Smooth muscle cell (in vitro differentiated cells): ENCODE results near the gene STAB1. TPM values are rescaled to one million over a fixed set of nuclear protein-coding genes. Genes with fewer than 3 reads are reported as not detected.

Experiments used
- DNase-seq: peaks from one replicate; lab custom pipeline; 2025; ENCODE audit not compliant: unreplicated experiment; lab: John Stamatoyannopoulos, UW
- H2AFZ ChIP-seq: fragments of 200-600 bp; sonication (generic); 2 replicates; pipeline ENCODE4 v1.6.0; 2016; ENCODE audit warnings: antibody characterized with exemption, low read depth, mild to moderate bottlenecking
- H3F3A ChIP-seq: fragments of 200-600 bp; sonication (generic); 2 replicates; pipeline ENCODE4 v1.6.0; 2017; ENCODE audit warnings: antibody characterized with exemption, low read depth
- H3K27ac ChIP-seq: fragments of 200-600 bp; sonication (generic); 2 replicates; pipeline ENCODE4 v1.5.1; 2016; ENCODE audit warnings: low read depth, mild to moderate bottlenecking
- H3K27me3 ChIP-seq: fragments of 200-600 bp; sonication (generic); 2 replicates; pipeline ENCODE4 v1.6.1; 2016; ENCODE audit warnings: low read depth, mild to moderate bottlenecking
- H3K36me3 ChIP-seq: fragments of 200-600 bp; sonication (generic); 2 replicates; pipeline ENCODE4 v1.5.1; 2016; ENCODE audit warnings: low read depth
- H3K4me1 ChIP-seq: fragments of 200-600 bp; sonication (generic); 2 replicates; pipeline ENCODE4 v1.5.1; 2016; ENCODE audit warnings: low read depth
- H3K4me2 ChIP-seq: fragments of 200-600 bp; sonication (generic); 2 replicates; pipeline ENCODE4 v1.6.0; 2016; ENCODE audit warnings: mild to moderate bottlenecking
- H3K4me3 ChIP-seq: fragments of 200-600 bp; sonication (generic); 2 replicates; pipeline ENCODE4 v1.5.1; 2016; ENCODE audit warnings: mild to moderate bottlenecking
- H3K79me2 ChIP-seq: fragments of 200-600 bp; sonication (generic); 2 replicates; pipeline ENCODE4 v1.6.0; 2016; ENCODE audit warnings: low read depth, mild to moderate bottlenecking
- H3K9ac ChIP-seq: fragments of 200-600 bp; sonication (generic); 2 replicates; pipeline ENCODE4 v1.6.0; 2016; ENCODE audit warnings: low read depth
- H3K9me3 ChIP-seq: fragments of 200-600 bp; sonication (generic); replicated peaks from 2 replicates; pipeline ENCODE4 v1.5.1; 2016; ENCODE audit warnings: low read depth
- H4K20me1 ChIP-seq: fragments of 200-600 bp; sonication (generic); 2 replicates; pipeline ENCODE4 v1.6.0; 2016; ENCODE audit warnings: low read depth
- WGBS: methylation state at CpG from one replicate; pipeline ENCODE4 v1.1.7; 2016; ENCODE audit warnings: low lambda C conversion rate; 5-methylcytosine and 5-hydroxymethylcytosine counted together
- polyA plus RNA-seq: library from polyadenylated mRNA; unstranded; fragments of >200 nt; fragmentation: Nextera tagmentation; extraction: Ambion mirVana; gene quantifications from 2 replicates; pipeline ENCODE4 v1.2.1, GENCODE V29; 2016
- total RNA-seq: library from RNA; depleted of rRNA; stranded (reverse); fragments of >200 nt; gene quantifications from 2 replicates; pipeline ENCODE4 v1.2.3, GENCODE V29; 2014
- TF ChIP-seq, protein P1 (sequence below): fragments of 200-600 bp; sonication (generic); IDR thresholded peaks from 2 replicates; pipeline ENCODE4 v1.5.1; 2017; ENCODE audit warnings: borderline replicate concordance, mild to moderate bottlenecking, antibody characterized with exemption; ENCODE audit not compliant: insufficient read depth, poor library complexity, severe bottlenecking

Gene STAB1
- total and polyA plus RNA-seq, 2 experiments from 2014 or later, result 0.22 to 0.25 TPM

DNA sequence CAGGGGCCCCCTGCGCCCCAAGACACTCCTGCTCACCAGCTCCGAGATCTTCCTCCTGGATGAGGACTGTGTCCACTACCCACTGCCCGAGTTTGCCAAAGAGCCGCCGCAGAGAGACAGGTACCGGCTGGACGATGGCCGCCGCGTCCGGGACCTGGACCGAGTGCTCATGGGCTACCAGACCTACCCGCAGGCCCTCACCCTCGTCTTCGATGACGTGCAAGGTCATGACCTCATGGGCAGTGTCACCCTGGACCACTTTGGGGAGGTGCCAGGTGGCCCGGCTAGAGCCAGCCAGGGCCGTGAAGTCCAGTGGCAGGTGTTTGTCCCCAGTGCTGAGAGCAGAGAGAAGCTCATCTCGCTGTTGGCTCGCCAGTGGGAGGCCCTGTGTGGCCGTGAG lies 3.1 kb upstream of the STAB1 start:
- TF ChIP-seq, protein P1, sequence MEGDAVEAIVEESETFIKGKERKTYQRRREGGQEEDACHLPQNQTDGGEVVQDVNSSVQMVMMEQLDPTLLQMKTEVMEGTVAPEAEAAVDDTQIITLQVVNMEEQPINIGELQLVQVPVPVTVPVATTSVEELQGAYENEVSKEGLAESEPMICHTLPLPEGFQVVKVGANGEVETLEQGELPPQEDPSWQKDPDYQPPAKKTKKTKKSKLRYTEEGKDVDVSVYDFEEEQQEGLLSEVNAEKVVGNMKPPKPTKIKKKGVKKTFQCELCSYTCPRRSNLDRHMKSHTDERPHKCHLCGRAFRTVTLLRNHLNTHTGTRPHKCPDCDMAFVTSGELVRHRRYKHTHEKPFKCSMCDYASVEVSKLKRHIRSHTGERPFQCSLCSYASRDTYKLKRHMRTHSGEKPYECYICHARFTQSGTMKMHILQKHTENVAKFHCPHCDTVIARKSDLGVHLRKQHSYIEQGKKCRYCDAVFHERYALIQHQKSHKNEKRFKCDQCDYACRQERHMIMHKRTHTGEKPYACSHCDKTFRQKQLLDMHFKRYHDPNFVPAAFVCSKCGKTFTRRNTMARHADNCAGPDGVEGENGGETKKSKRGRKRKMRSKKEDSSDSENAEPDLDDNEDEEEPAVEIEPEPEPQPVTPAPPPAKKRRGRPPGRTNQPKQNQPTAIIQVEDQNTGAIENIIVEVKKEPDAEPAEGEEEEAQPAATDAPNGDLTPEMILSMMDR, result no peak
- no peak for DNase-seq
- Histone ChIP-seq H3K9me3 (no peaks in the 10 kb centered on the region), H3K27me3 (no peaks in the 10 kb centered on the region), H3K4me3 (no peak overlapping the region), H3K79me2 (no peaks in the 10 kb centered on the region), H3K9ac (no peak overlapping the region), H2AFZ (no peak overlapping the region), H4K20me1 (peaks cover 38% of the 10 kb centered on the region), H3K27ac (no peak overlapping the region), H3K36me3 (no peaks in the 10 kb centered on the region), H3K4me2 (no peak overlapping the region), H3F3A (no peaks in the 10 kb centered on the region), H3K4me1 (no peaks in the 10 kb centered on the region)
- WGBS, result 97% methylated on average over 21 of the region's 21 CpGs

- no peaks in the 10 kb centered on the region for H3K27me3 ChIP-seq
- peaks cover 38% of the 10 kb centered on the region for H4K20me1 ChIP-seq
- no peak overlapping the region for H2AFZ ChIP-seq
- TF ChIP-seq, protein P1, result no peak
- 94% methylated on average over 7 of the region's 7 CpGs for WGBS
- H3F3A ChIP-seq, result no peaks in the 10 kb centered on the region
- H3K36me3 ChIP-seq, result no peaks in the 10 kb centered on the region
- no peak for DNase-seq
- H3K79me2 ChIP-seq, result no peaks in the 10 kb centered on the region
- no peak overlapping the region for H3K4me2 ChIP-seq
- H3K9ac ChIP-seq, result no peak overlapping the region
- H3K27ac ChIP-seq, result no peak overlapping the region
- H3K9me3 ChIP-seq, result no peaks in the 10 kb centered on the region
- H3K4me1 ChIP-seq, result no peaks in the 10 kb centered on the region
- no peak overlapping the region for H3K4me3 ChIP-seq
These were observed 1.7 kb upstream of the STAB1 start for GRCh38 chr3:52493232-52494017.

DNA sequence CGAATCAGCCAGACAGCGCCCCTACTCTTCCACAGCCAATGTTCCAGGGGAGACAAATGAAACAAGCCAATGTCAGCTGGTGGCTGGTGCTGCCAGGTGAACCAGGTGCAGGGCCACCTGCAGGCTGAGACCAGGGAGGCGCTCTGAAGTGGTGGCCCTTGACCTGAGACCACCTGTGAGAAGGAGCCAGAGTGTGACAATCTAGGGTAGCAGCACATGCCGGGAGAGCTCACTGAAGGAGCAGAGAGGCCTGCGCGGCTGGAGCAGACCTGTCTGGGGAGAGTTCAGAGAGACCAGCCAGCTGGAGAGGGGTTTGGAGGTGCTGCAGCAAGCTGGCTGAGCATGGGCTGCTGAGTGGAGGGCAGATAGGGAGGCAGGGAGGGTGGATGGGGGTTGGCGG lies 693 bp upstream of the STAB1 start:
- DNase-seq, result no peak
- TF ChIP-seq, protein P1, result no peak
- Histone ChIP-seq H3K9me3 (no peaks in the 10 kb centered on the region), H3K36me3 (no peaks in the 10 kb centered on the region), H3K4me3 (no peak overlapping the region), H3K4me2 (no peak overlapping the region), H3K79me2 (no peaks in the 10 kb centered on the region), H3K9ac (no peak overlapping the region), H3K27me3 (no peaks in the 10 kb centered on the region), H4K20me1 (peaks cover 29% of the 10 kb centered on the region), H3K27ac (no peak overlapping the region), H3F3A (no peaks in the 10 kb centered on the region), H3K4me1 (no peaks in the 10 kb centered on the region), H2AFZ (no peak overlapping the region)
- WGBS, result 93% methylated on average over 7 of the region's 7 CpGs
